NCI-H1694 treated with DMSO at 0.1 percent for 48 hours (cell line): ENCODE results near the gene SHISA7.
"Not testable (repeated sequence)": the region's sequence is repeated elsewhere in the genome, so short reads cannot be mapped to it uniquely, and the experiment has no call there.

Source experiments
- DNase-seq: peaks from one replicate; lab custom pipeline; 2025; lab: John Stamatoyannopoulos, UW

Gene SHISA7

GRCh38 chr19:55418185-55418584 lies 24.9 kb downstream of the SHISA7 start:
- DNase-seq, result peak; percentile 77

GRCh38 chr19:55410168-55410567 lies 32.9 kb downstream of the SHISA7 start:
- DNase-seq, result no peak

GRCh38 chr19:55409179-55409578 lies 33.9 kb downstream of the SHISA7 start:
- not testable (repeated sequence) for DNase-seq

- DNase-seq, result no peak
Observed at GRCh38 chr19:55408533-55408872, 34.6 kb downstream of the SHISA7 start.

- peak; percentile 99 for DNase-seq
Observed at GRCh38 chr19:55407800-55408532, 35.1 kb downstream of the SHISA7 start.

- not testable (repeated sequence) for DNase-seq
Observed at GRCh38 chr19:55407550-55407799, 35.6 kb downstream of the SHISA7 start, which contains the start of gene UBE2S. TSS of gene UBE2S (minus strand) at chr19:55407788. CDS start at chr19:55407589, 199 bp downstream.

- no peak for DNase-seq
Observed at GRCh38 chr19:55406826-55407549, 36.1 kb downstream of the SHISA7 start.

GRCh38 chr19:55406091-55406825 lies 36.8 kb downstream of the SHISA7 start:
- no peak for DNase-seq

- DNase-seq, result no peak
Observed at GRCh38 chr19:55405638-55406037, 37.5 kb downstream of the SHISA7 start.

- DNase-seq, result no peak
Observed at GRCh38 chr19:55402509-55402908, 40.6 kb downstream of the SHISA7 start.

- not testable (repeated sequence) for DNase-seq
Observed at GRCh38 chr19:55401390-55401789, 41.7 kb downstream of the SHISA7 start.

GRCh38 chr19:55400281-55401087 lies 42.6 kb downstream of the SHISA7 start:
- DNase-seq, result no peak

- DNase-seq, result no peak
Observed at GRCh38 chr19:55398200-55398925, 44.7 kb downstream of the SHISA7 start.

GRCh38 chr19:55392820-55393761 lies 50.0 kb downstream of the SHISA7 start:
- no peak for DNase-seq

GRCh38 chr19:55391702-55392615 lies 51.1 kb downstream of the SHISA7 start:
- DNase-seq, result no peak

GRCh38 chr19:55391191-55391670 lies 51.9 kb downstream of the SHISA7 start:
- no peak for DNase-seq

GRCh38 chr19:55390461-55390880 lies 52.6 kb downstream of the SHISA7 start:
- no peak for DNase-seq

GRCh38 chr19:55389386-55390317 lies 53.4 kb downstream of the SHISA7 start:
- DNase-seq, result no peak
